HFF-Myc (cell line): ENCODE data around the gene MCAM.

ENCODE experiments used
- DNase-seq: peaks from one replicate; pipeline ENCODE4 v3.0.0-alpha.2; 2011; ENCODE audit warnings: low read depth; ENCODE audit errors: extremely low read depth
- H3K4me3 ChIP-seq: replicated peaks from 2 replicates; pipeline ENCODE4 v1.5.1; 2011; ENCODE audit warnings: low read depth, mild to moderate bottlenecking, control low read depth, low read length
- CTCF ChIP-seq: IDR thresholded peaks from 2 replicates; pipeline ENCODE4 v1.5.1; 2012; ENCODE audit warnings: mild to moderate bottlenecking, low read depth, low read length, control low read depth; ENCODE audit errors: missing control alignments

Gene MCAM

GRCh38 chr11:119335091-119335654 lies 18.2 kb upstream of the MCAM start:
- no peak for TF ChIP-seq CTCF
- no peak for DNase-seq
- peak overlapping the region; percentile 77 for H3K4me3 ChIP-seq

GRCh38 chr11:119334174-119334930 lies 17.4 kb upstream of the MCAM start, which contains the start of gene RNF26:
Gene RNF26 (plus strand): TSS chr11:119334527. CDS start chr11:119335123, 596 bp downstream.
- H3K4me3 ChIP-seq, result peak within 1 kb of the TSS; percentile 77
- DNase-seq, result peak; percentile 97
- no peak for TF ChIP-seq CTCF

- TF ChIP-seq CTCF, result no peak
- no peak for DNase-seq
- H3K4me3 ChIP-seq, result no peak overlapping the region
Measured at GRCh38 chr11:119332111-119332765, 15.3 kb upstream of the MCAM start.

- no peak overlapping the region for H3K4me3 ChIP-seq
- no peak for TF ChIP-seq CTCF
- DNase-seq, result no peak
Measured at GRCh38 chr11:119330237-119330636, 13.3 kb upstream of the MCAM start.

- DNase-seq, result no peak
- no peak for TF ChIP-seq CTCF
- H3K4me3 ChIP-seq, result no peak overlapping the region
Measured at GRCh38 chr11:119329320-119329719, 12.4 kb upstream of the MCAM start.

- no peak overlapping the region for H3K4me3 ChIP-seq
- TF ChIP-seq CTCF, result no peak
- DNase-seq, result no peak
Measured at GRCh38 chr11:119324189-119324588, 7.3 kb upstream of the MCAM start.
